Small intestine (tissue), 16 donors: ENCODE results near the gene NCAPD2. TPM values are rescaled to one million over a fixed set of nuclear protein-coding genes. Genes with fewer than 3 reads are reported as not detected.
A peak's percentile ranks its signal among the peaks of the same experiment; 100 is the strongest.

ENCODE experiments used
- DNase-seq, 2 donors: peaks; one replicate each; pipeline versions ENCODE4 v3.0.0 to v3.0.0-alpha.2; 2013
- FAIRE-seq: peaks from 2 replicates; lab custom pipeline; 2012; peaks lifted over from hg19 to GRCh38; lab: Jason Lieb, UNC
- H3K27ac ChIP-seq, 3 donors: one replicate each; pipeline ENCODE4 v1.5.1; 2013; ENCODE audit warnings: low read length in 2 of 3, mild to moderate bottlenecking in 2 of 3, control low read depth in 1 of 3, inconsistent platforms in 1 of 3, low read depth in 1 of 3, moderate library complexity in 1 of 3
- H3K27me3 ChIP-seq, 3 donors: one replicate each; pipeline ENCODE4 v1.6.1; 2013; ENCODE audit warnings: low read length in 3 of 3, inconsistent platforms in 1 of 3; ENCODE audit not compliant: control insufficient read depth in 3 of 3, insufficient read depth in 3 of 3
- H3K36me3 ChIP-seq, 3 donors: one replicate each; pipeline ENCODE4 v1.6.1; 2013; ENCODE audit warnings: low read length in 3 of 3, inconsistent platforms in 1 of 3, low read depth in 1 of 3, mild to moderate bottlenecking in 1 of 3, moderate library complexity in 1 of 3; ENCODE audit not compliant: control insufficient read depth in 3 of 3, insufficient read depth in 2 of 3
- H3K4me1 ChIP-seq, 3 donors: one replicate each; pipeline ENCODE4 v1.6.1; 2013; ENCODE audit warnings: low read length in 2 of 3, inconsistent platforms in 1 of 3, low read depth in 1 of 3, mild to moderate bottlenecking in 1 of 3, moderate library complexity in 1 of 3; ENCODE audit not compliant: control insufficient read depth in 3 of 3, insufficient read depth in 2 of 3
- H3K4me3 ChIP-seq, 3 donors: one replicate each; pipeline ENCODE4 v1.5.1; 2013; ENCODE audit warnings: low read length in 3 of 3, control low read depth in 1 of 3, inconsistent platforms in 1 of 3, low read depth in 1 of 3, mild to moderate bottlenecking in 1 of 3, moderate library complexity in 1 of 3
- H3K9me3 ChIP-seq, 2 donors: one replicate each; pipeline ENCODE4 v1.6.1; 2013; ENCODE audit warnings: low read depth in 1 of 2, low read length in 1 of 2; ENCODE audit not compliant: control insufficient read depth in 2 of 2, insufficient read depth in 1 of 2
- WGBS, 3 donors: extraction: QIAGEN DNeasy Blood & Tissue Kit; methylation state at CpG; one replicate each; pipeline ENCODE4 v1.1.7; 2013; 5-methylcytosine and 5-hydroxymethylcytosine counted together
- long read RNA-seq, 10 donors: transcript quantifications; one replicate each; lab custom pipeline, GENCODE V29; 2026
- polyA plus RNA-seq, 4 donors: library from polyadenylated mRNA; stranded (reverse) in 3 of 4; unstranded in 1 of 4; fragments of 200-250 nt in 3 of 4; fragments of 120-200 nt in 1 of 4; gene quantifications; one replicate each; pipeline versions ENCODE4 v1.2.1 to v1.2.3, GENCODE V29; 2013
- donor health status: healthy with polysubstance abuse.
- donor health status: control.
- donor health status: control.
- donor health status: Bipolar disorder and iron deficiency.
- donor health status: healthy.

The NCAPD2 gene, protein sequence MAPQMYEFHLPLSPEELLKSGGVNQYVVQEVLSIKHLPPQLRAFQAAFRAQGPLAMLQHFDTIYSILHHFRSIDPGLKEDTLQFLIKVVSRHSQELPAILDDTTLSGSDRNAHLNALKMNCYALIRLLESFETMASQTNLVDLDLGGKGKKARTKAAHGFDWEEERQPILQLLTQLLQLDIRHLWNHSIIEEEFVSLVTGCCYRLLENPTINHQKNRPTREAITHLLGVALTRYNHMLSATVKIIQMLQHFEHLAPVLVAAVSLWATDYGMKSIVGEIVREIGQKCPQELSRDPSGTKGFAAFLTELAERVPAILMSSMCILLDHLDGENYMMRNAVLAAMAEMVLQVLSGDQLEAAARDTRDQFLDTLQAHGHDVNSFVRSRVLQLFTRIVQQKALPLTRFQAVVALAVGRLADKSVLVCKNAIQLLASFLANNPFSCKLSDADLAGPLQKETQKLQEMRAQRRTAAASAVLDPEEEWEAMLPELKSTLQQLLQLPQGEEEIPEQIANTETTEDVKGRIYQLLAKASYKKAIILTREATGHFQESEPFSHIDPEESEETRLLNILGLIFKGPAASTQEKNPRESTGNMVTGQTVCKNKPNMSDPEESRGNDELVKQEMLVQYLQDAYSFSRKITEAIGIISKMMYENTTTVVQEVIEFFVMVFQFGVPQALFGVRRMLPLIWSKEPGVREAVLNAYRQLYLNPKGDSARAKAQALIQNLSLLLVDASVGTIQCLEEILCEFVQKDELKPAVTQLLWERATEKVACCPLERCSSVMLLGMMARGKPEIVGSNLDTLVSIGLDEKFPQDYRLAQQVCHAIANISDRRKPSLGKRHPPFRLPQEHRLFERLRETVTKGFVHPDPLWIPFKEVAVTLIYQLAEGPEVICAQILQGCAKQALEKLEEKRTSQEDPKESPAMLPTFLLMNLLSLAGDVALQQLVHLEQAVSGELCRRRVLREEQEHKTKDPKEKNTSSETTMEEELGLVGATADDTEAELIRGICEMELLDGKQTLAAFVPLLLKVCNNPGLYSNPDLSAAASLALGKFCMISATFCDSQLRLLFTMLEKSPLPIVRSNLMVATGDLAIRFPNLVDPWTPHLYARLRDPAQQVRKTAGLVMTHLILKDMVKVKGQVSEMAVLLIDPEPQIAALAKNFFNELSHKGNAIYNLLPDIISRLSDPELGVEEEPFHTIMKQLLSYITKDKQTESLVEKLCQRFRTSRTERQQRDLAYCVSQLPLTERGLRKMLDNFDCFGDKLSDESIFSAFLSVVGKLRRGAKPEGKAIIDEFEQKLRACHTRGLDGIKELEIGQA (N-terminal part only)
- 10 to 100 TPM in 3 of 4 donors, 1 to 10 TPM in 1; 6.5 to 39.1 (median 22.1) TPM for polyA plus RNA-seq
- long read RNA-seq, donor 1, full-length matches to known transcripts, result 1 of 1 reads
- long read RNA-seq, donor 1, partial matches to known transcripts, result 0 of 1 reads
- long read RNA-seq, donor 1, other reads (novel, unspliced or antisense), result 0 of 1 reads
- long read RNA-seq, donor 2, result 0 reads
- long read RNA-seq, donor 3, partial matches to known transcripts, result 6 of 6 reads
- long read RNA-seq, donor 3, other reads (novel, unspliced or antisense), result 0 of 6 reads
- long read RNA-seq, donor 4, result 0 reads
- long read RNA-seq, donor 5, result 0 reads
- long read RNA-seq, donor 6, full-length matches to known transcripts, result 2 of 2 reads
- long read RNA-seq, donor 6, partial matches to known transcripts, result 0 of 2 reads
- long read RNA-seq, donor 6, other reads (novel, unspliced or antisense), result 0 of 2 reads
- long read RNA-seq, donor 7, result 0 reads
- long read RNA-seq, donor 8, result 0 reads
- long read RNA-seq, donor 9, result 0 reads
- long read RNA-seq, donor 10, result 0 reads

- FAIRE-seq (no peak), DNase-seq (peak; percentile 96 to 99)
- peaks cover 7 to 22% (median 7%) of the 10 kb centered on the region in 3 donors for H3K4me1 ChIP-seq
- no peaks in the 10 kb centered on the region for H3K9me3 ChIP-seq
- H3K27me3 ChIP-seq, result no peaks in the 10 kb centered on the region
- H3K27ac ChIP-seq, result peak within 1 kb of the TSS; percentile 77 to 99 (median 95)
- peaks cover 5 to 25% (median 6%) of the 10 kb centered on the region in 3 donors for H3K36me3 ChIP-seq
- H3K4me3 ChIP-seq, result peak within 1 kb of the TSS; percentile 53 to 77 (median 59)
- WGBS, 3 donors, result 0 to 1% (median 0%) methylated on average over 49 of the region's 49 CpGs
These were observed at the start of gene NCAPD2 for GRCh38 chr12:6493497-6494257. TSS of gene NCAPD2 (plus strand) at chr12:6494102. CDS start at chr12:6495099, 997 bp downstream.

- FAIRE-seq (no peak), DNase-seq (no peak)
- H3K9me3 ChIP-seq, result no peaks in the 10 kb centered on the region
- 75 to 87% (median 79%) methylated on average over 16 of the region's 16 CpGs for WGBS, 3 donors
- H3K4me3 ChIP-seq, result peak within 1 kb of the TSS in 2 of 3 donors; percentile 0 to 21
- H3K27me3 ChIP-seq, result no peaks in the 10 kb centered on the region
- H3K4me1 ChIP-seq, result peaks cover 0 to under 1% (median 0%) of the 10 kb centered on the region in 3 donors
- H3K36me3 ChIP-seq, result peaks cover 0 to 46% (median 0%) of the 10 kb centered on the region in 3 donors
- H3K27ac ChIP-seq, result peak within 1 kb of the TSS in 1 of 3 donors; percentile 75
These were observed 48.9 kb upstream of the NCAPD2 start, which contains the start of gene CD27 for GRCh38 chr12:6444704-6445688. TSS of gene CD27 (plus strand) at chr12:6444955. CDS start at chr12:6445096, 141 bp downstream.

DNA sequence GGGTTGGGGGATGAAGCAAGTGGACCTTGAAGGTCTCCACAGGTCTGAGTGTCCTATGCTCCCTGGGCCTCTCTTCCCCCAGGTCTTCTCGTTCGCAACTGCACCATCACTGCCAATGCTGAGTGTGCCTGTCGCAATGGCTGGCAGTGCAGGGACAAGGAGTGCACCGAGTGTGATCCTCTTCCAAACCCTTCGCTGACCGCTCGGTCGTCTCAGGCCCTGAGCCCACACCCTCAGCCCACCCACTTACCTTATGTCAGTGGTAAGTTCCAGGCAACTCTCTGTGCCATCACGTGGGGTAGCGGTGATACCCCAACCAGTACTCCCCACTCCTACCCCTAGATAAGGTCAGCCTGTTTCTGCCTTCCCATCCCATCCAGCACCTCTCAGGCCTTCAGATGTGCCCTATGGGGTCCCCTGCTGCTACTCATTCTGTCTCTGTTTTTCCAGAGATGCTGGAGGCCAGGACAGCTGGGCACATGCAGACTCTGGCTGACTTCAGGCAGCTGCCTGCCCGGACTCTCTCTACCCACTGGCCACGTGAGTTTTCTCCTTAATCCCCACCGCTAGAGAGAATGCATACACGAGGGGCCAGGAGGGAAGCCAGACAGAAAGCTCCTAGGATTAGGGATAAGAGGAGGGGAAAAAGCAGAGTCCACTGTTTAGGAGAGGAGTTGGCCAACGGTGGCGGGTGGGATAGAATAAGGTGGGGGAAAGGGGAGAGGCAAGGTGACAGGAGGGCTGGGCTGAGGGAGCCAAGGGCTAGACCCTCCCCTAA, 43.6 kb upstream of the NCAPD2 start:
- Histone ChIP-seq H3K36me3 (peaks cover 2 to 45% (median 6%) of the 10 kb centered on the region in 3 donors), H3K9me3 (no peaks in the 10 kb centered on the region), H3K27me3 (no peaks in the 10 kb centered on the region), H3K4me3 (peak overlapping the region in 2 of 3 donors; percentile 70 to 75), H3K4me1 (peaks cover 0 to 18% (median 4%) of the 10 kb centered on the region in 3 donors), H3K27ac (peak overlapping the region in 2 of 3 donors; percentile 94 to 96)
- DNase-seq (peak in 1 of 2 donors; percentile 11), FAIRE-seq (no peak)
- 75 to 81% (median 78%) methylated on average over 16 of the region's 16 CpGs for WGBS, 3 donors

- DNase-seq (no peak), FAIRE-seq (no peak)
- H3K4me3 ChIP-seq, result peak overlapping the region; percentile 34 to 75 (median 70)
- no peaks in the 10 kb centered on the region for H3K9me3 ChIP-seq
- WGBS, 3 donors, result 6 to 9% (median 7%) methylated on average over 11 of the region's 11 CpGs
- peaks cover 0 to 18% (median 4%) of the 10 kb centered on the region in 3 donors for H3K4me1 ChIP-seq
- H3K27me3 ChIP-seq, result no peaks in the 10 kb centered on the region
- peak overlapping the region; percentile 92 to 96 (median 94) for H3K27ac ChIP-seq
- H3K36me3 ChIP-seq, result peaks cover 2 to 41% (median 9%) of the 10 kb centered on the region in 3 donors
These were observed 43.0 kb upstream of the NCAPD2 start for GRCh38 chr12:6450869-6451347.

GRCh38 chr12:6451348-6452244, 42.3 kb upstream of the NCAPD2 start, which contains the start of gene TAPBPL:
TSS of gene TAPBPL (plus strand) at chr12:6452042. CDS start at chr12:6452249, 207 bp downstream.
- Histone ChIP-seq H3K27ac (peak within 1 kb of the TSS; percentile 92 to 96 (median 94)), H3K4me1 (peaks cover 0 to 18% (median 4%) of the 10 kb centered on the region in 3 donors), H3K36me3 (peaks cover 2 to 41% (median 9%) of the 10 kb centered on the region in 3 donors), H3K27me3 (no peaks in the 10 kb centered on the region), H3K4me3 (peak within 1 kb of the TSS; percentile 70 to 80 (median 75)), H3K9me3 (no peaks in the 10 kb centered on the region)
- FAIRE-seq (no peak), DNase-seq (peak; percentile 93 to 95)
- WGBS, 3 donors, result 0 to 1% (median 0%) methylated on average over 26 to 27 of the region's 27 CpGs
